KOPT-K1 (cell line): ENCODE data around the gene TAS2R3.
"Not testable (repeated sequence)": the region's sequence is repeated elsewhere in the genome, so short reads cannot be mapped to it uniquely, and the experiment has no call there.

ENCODE experiments used
- H3K27ac ChIP-seq: fragments of 200-600 bp; sonication (generic); 2 replicates; pipeline ENCODE4 v1.5.1; 2016; ENCODE audit warnings: antibody characterized with exemption, mild to moderate bottlenecking, low read depth, low read length; ENCODE audit not compliant: poor library complexity, severe bottlenecking
- H3K36me3 ChIP-seq: fragments of 200-600 bp; sonication (generic); 2 replicates; pipeline ENCODE4 v1.5.1; 2017; ENCODE audit warnings: antibody characterized with exemption, mild to moderate bottlenecking, low read length, moderate library complexity; ENCODE audit not compliant: insufficient read depth
- H3K9me3 ChIP-seq: fragments of 200-600 bp; sonication (generic); 2 replicates; pipeline ENCODE4 v1.5.1; 2017; ENCODE audit warnings: antibody characterized with exemption, low read length, mild to moderate bottlenecking; ENCODE audit not compliant: insufficient read depth, poor library complexity, severe bottlenecking

Gene TAS2R3

DNA sequence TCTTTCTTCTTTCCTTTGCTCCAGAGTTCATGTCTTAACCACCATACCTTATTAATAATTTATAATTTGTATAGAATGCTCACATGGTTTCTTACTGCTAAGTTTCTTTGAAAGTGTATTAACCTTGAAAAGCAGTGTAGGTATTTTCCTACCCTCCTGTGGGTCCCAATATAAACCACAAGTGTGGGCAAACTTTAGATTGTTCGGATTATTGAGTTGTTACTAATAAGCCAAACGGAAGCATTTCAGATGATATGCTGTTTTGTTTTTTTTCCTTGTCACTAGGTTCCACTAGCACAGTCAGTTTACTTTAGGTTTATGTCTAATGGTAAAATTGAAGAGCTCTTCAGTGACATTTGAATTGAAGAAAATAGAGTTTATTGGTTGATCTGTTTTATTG, 15.5 kb upstream of the TAS2R3 start:
- Histone ChIP-seq H3K27ac (no peak overlapping the region), H3K9me3 (peaks cover 49% of the 10 kb centered on the region), H3K36me3 (peaks cover 100% of the 10 kb centered on the region)

DNA sequence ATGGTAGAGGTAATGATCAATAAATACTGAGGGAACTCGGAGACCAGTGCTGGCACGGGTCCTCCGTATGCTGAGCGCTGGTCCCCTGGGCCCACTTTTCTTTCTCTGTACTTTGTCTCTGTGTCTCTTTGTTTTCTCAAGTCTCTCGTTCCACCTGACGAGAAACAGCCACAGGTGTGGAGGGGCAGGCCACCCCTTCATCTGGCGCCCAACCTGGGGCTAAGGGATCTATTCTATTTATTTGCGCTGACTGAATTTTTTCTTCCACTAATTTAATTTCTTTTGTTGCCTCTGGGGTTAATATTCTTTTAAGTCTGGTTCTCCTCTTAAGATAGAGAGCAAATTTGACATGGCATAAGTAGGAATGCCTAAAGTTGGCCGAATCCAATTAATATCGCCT, 12.0 kb upstream of the TAS2R3 start:
- H3K36me3 ChIP-seq: peaks cover 100% of the 10 kb centered on the region

DNA sequence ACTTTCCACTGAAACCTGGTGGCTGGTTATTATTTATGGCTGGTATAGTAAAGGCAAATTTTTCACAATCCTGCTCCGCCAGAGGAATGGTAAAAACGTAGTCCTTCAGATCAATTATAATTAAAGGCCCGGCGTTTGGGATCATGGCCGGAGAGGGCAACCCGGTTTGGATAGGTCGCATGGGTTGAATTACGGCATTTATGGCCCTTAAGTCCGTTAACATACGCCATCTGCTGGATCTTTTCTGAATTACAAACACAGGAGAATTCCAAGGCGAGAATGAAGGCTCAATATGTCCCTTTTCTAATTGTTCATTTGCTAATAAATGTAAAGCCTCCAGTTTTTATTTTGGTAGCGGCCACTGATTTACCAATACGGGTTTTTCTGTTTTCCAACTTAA, 11.3 kb upstream of the TAS2R3 start:
- Histone ChIP-seq H3K9me3 (peaks cover 49% of the 10 kb centered on the region), H3K27ac (no peak overlapping the region), H3K36me3 (peaks cover 100% of the 10 kb centered on the region)

More for the DNA sequence above, 12.0 kb upstream of the TAS2R3 start:
- not testable (repeated sequence) for H3K27ac ChIP-seq
- peaks cover 49% of the 10 kb centered on the region for H3K9me3 ChIP-seq

GRCh38 chr7:141754939-141755338, 9.0 kb upstream of the TAS2R3 start:
- Histone ChIP-seq H3K9me3 (peaks cover 34% of the 10 kb centered on the region), H3K27ac (no peak overlapping the region), H3K36me3 (peaks cover 98% of the 10 kb centered on the region)

DNA sequence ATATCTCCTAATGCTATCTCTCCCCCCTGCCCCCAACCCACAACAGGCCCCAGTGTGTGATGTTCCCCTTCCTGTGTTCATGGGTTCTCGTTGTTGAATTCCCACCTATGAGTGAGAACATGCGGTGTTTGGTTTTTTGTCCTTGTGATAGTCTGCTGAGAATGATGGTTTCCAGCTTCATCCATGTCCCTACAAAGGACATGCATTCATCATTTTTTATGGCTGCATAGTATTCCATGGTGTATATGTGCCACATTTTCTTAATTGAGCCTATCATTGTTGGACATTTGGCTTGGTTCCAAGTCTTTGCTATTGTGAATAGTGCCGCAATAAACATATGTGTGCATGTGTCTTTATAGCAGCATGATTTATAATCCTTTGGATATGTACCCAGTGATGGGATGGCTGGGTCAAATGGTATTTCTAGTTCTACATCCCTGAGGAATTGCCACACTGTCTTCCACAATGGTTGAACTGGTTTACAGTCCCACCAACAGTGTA, 6.2 kb downstream of the TAS2R3 start:
- not testable (repeated sequence) for H3K9me3 ChIP-seq, H3K27ac ChIP-seq
- H3K36me3 ChIP-seq: peaks cover 11% of the 10 kb centered on the region; the same call in 1 of the 2 replicates

DNA sequence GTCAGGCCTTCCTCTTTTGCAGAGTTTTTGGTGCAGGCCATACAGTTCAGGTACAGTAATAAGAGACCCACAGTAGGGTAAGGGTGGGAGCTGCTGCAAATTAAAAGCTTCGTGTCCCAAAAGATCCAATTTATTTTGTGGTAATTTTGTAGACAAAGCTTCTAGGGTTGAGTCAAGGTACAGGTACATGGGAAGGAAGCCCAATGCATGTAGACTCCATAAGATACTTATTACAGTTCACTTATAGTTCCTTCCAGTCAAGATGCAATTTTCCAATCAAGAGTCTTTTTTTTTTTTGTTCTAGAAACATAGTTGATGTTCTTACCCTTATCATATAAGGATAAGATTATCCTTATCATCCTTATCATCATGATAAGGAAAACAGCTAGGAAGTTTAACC, 12.5 kb downstream of the TAS2R3 start, which contains the start of gene TAS2R4:
TSS of gene TAS2R4 (plus strand) at position 301 of the 400 bp plus-strand sequence. CDS start 1,815 bp downstream, outside the sequence.
- H3K27ac ChIP-seq: no peak within 1 kb of the TSS
- peaks cover 48% of the 10 kb centered on the region for H3K36me3 ChIP-seq
- no peaks in the 10 kb centered on the region for H3K9me3 ChIP-seq

DNA sequence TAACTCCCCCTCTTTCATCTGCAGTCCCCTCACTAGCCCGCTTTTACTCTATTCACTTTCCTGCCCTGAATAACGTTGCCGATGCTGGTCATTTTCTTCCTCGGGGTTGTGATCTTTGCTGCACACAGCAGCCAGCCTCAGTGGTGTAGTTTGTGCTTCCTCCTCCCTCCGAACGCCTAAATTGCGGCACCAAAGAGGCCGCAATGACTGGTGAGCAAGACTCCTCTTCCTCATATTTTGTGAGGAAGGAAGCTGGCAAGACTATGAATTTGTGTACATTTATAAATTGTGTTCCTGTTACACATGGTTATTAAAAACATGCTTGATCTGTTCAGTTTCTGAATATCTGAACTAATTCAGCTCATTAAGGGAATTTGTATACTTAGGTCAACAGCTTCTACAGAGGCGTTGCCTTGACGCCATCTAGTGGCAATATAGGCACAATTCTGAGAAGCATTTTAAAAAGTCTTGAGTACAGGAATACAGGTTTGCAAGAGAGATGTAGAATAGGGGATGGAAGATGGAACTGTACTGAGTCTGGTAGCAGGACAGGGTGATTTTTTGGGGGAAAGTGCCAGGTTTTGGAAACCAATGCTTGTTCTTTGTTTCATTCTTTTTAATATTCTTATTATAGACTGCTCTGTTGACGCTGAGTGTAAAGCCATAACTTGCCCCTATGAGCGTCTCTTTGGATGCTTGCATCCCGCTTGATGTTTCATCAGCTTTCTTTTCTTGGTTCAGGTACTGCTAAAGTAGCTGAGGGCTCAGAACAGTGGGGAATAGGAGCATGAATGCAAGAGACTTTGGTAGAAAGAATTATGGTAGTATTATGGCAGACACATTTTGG, 22.0 kb downstream of the TAS2R3 start:
- peaks cover 5% of the 10 kb centered on the region; the same call in 1 of the 2 replicates for H3K36me3 ChIP-seq
- H3K9me3 ChIP-seq: no peaks in the 10 kb centered on the region
- no peak overlapping the region for H3K27ac ChIP-seq

- H3K9me3 ChIP-seq: no peaks in the 10 kb centered on the region
- H3K36me3 ChIP-seq: peaks cover 5% of the 10 kb centered on the region; the same call in 1 of the 2 replicates
- H3K27ac ChIP-seq: no peak overlapping the region
Measured at GRCh38 chr7:141788296-141788695, 24.4 kb downstream of the TAS2R3 start.

GRCh38 chr7:141789917-141790316, 26.0 kb downstream of the TAS2R3 start, which contains the start of gene TAS2R5:
TSS of gene TAS2R5 (plus strand) at chr7:141790217. CDS start at chr7:141790362, 145 bp downstream.
- no peaks in the 10 kb centered on the region for H3K9me3 ChIP-seq
- H3K27ac ChIP-seq: no peak within 1 kb of the TSS

DNA sequence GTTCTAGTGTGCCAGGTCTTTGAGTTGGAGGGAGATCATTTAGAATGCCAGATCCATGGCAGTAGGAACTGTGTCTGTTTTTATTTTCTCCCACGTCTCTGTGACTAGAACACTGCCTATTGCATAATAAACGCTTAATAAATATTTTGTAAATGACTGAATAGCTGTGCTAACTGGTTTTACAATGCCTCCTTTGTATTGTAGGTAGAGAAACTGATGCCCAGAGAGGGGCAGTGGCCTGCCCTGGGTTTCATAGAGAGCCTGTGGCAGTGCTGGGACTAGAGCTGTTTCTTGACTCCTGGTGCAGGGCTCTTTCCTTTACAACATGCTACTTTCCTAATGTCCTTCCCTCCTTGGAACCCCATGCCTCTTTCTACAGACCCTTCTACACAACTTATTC, 28.6 kb downstream of the TAS2R3 start:
- Histone ChIP-seq H3K27ac (no peak overlapping the region), H3K9me3 (no peaks in the 10 kb centered on the region), H3K36me3 (peaks cover 5% of the 10 kb centered on the region; the same call in 1 of the 2 replicates)

More at GRCh38 chr7:141789917-141790316, 26.0 kb downstream of the TAS2R3 start, which contains the start of gene TAS2R5:
- peaks cover 5% of the 10 kb centered on the region; the same call in 1 of the 2 replicates for H3K36me3 ChIP-seq
